Activated CD4-positive, alpha-beta T cell treated with anti-CD3 and anti-CD28 coated beads, Interleukin-2, Interleukin-6, amounts not matched to agents 100 ng/mL and 50 ng/mL, durations not matched to agents 16 hours and 8 hours (primary cell): ENCODE data around the gene PRKCE.

Source experiments
- DNase-seq: peaks from one replicate; pipeline ENCODE4 v3.0.0-alpha.2; 2020

Gene PRKCE

GRCh38 chr2:45919160-45919650 lies 267.7 kb downstream of the PRKCE start:
- no peak for DNase-seq

- DNase-seq: no peak
Measured at GRCh38 chr2:45919711-45920111, 268.2 kb downstream of the PRKCE start.

GRCh38 chr2:45921921-45922320 lies 270.4 kb downstream of the PRKCE start:
- no peak for DNase-seq

- no peak for DNase-seq
Measured at GRCh38 chr2:45922577-45922988, 271.1 kb downstream of the PRKCE start.

- DNase-seq: no peak
Measured at GRCh38 chr2:45923701-45924100, 272.2 kb downstream of the PRKCE start.

DNA sequence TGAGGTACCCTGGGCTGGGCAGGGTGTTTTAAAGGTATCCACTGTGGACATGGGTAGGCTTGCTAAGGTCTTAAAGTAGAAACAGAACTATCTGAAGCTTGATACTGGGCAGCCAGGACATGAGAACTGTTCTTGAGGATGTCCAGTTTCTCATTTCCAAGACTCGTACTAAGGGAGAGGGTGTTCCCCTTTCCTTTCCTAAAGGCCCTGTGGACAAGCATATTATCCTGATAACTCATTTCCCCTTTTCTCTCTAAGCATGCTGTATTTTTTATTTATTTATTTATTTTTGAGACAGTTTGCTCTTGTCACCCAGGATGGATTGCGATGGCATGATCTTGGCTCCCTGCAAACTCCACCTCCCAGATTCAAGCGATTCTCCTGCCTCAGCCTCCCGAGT lies 273.6 kb downstream of the PRKCE start:
- DNase-seq: no peak

GRCh38 chr2:45925636-45926366 lies 274.3 kb downstream of the PRKCE start:
- DNase-seq: no peak

- DNase-seq: no peak
Measured at GRCh38 chr2:45928946-45929345, 277.5 kb downstream of the PRKCE start.

DNA sequence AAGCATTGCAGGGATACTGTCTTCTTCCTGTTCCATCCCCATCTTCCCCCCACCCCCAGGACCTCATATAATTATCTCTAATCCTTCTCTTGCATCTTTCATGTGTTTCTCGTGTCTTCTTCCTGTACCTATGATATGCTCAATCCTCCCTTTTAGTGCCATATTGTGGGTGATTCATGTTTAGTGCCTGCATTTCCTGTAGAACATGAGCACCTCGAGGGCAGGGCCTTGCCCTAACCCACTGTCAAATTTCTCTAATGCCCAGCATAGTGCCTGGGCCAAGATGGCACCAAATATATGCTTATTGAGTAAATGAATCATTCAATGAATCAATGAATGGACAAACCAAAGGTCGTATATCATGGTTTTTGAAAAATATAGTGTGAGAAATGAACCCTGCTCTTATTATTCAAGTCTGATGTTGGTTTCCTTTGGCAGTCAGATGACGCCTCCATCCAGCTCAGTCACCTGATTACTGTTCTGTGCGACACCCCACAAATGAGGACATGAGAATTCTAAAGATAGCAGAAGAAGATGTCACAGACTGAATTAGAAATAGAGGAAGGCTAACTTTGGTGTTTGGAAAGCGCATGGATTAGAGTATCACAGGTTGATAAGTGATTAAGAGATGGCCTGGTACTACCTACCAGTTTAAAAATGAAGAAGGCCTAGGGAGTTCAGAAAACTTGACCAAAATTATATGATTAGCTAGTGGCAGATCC lies 278.4 kb downstream of the PRKCE start:
- no peak for DNase-seq

DNA sequence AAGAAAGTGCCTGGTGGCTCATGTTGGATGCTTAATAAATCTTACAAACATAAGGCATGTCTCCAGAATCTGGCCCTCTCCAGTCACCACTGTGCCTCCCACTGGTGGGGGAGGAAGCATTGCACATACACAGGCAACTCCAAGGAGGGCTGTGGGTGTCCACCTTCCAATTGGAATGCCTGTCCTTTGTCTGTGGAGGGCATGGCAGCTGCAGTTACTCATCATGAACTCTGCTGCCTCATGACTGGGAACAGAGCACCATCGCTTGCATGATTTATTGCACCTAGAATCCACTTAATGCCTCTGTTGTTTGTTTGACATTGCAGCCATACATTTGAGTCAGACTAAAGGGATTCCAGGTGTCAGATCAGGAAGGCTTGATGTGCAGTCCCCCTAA lies 278.9 kb downstream of the PRKCE start:
- DNase-seq: no peak

DNA sequence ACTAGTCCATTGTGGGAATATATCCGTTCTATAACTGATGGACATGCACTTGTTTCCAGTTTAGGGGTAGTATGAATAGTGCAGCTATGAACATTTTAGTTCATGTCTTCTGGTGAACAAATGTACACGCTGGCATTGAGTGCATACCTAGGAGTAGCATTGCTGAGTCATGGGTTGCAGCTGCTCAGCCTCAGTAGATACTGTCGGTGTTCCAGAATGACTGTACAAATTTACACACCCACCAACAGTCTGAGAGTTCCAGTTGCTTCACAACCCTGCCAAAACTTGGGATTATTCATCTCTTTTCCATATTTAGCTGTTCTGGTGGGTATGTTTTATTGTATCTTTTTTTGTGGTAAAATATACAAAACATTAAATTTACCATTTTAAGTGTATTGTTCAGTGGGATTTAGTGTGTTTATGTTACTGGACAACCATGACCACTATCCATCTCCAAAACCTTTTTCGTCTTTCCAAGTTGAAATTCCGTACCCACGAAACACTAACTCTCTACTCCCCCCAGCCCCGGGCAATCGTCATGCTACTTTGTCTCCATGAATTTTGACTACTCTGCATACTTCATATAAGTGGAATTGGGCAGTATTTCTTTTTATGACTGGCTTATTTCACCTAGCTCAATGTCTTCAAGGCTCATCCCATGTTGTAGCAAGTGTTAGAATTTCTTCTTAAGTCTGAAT lies 281.0 kb downstream of the PRKCE start:
- peak; percentile 23 for DNase-seq

- DNase-seq: peak; percentile 60
Measured at GRCh38 chr2:45935791-45936622, 284.5 kb downstream of the PRKCE start.

GRCh38 chr2:45936623-45936979 lies 285.1 kb downstream of the PRKCE start:
- no peak for DNase-seq

DNA sequence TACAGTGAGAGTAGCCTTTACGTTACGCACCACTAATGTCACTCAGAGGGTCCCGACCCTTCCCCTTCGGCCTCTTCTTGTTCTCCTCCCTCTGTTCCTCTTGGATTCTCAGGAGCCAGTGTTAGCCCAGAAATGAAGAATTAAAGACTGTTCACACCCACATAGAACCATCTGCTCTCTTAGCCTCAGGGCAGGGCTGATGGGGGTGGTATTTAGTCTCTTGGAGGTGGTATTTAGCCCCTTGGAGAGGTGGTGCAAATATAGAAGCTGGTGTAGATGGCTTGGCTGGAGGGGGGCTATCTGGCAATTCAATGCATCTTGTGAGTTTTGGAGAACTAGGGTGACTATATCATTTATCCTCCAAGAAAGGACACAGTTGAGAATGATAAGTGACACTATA lies 286.5 kb downstream of the PRKCE start:
- no peak for DNase-seq

GRCh38 chr2:45938649-45939511 lies 287.4 kb downstream of the PRKCE start:
- no peak for DNase-seq

- no peak for DNase-seq
Measured at GRCh38 chr2:45941531-45942236, 290.2 kb downstream of the PRKCE start.

- DNase-seq: no peak
Measured at GRCh38 chr2:45942237-45942738, 290.8 kb downstream of the PRKCE start.

GRCh38 chr2:45943219-45944044 lies 292.0 kb downstream of the PRKCE start:
- no peak for DNase-seq

DNA sequence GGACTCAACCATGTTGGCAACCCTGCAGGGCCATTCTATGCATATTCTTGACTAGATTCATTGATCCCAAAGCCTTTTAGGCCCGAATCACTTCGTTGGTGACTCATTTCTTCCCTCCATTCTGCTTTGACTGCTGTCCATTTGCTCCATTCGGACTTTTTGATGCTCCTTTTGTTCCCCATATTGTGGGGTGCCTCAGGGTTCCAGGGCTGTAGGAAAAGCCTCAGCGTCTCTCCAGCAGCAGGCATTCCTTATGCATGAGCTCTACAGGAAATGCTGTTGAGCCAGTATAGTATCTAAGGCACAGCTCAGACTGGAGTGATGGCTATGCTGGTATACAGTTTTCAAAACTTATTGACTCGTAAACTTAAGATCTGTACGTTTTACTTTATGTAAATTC lies 292.6 kb downstream of the PRKCE start:
- DNase-seq: no peak

GRCh38 chr2:45945302-45945717 lies 293.8 kb downstream of the PRKCE start:
- DNase-seq: no peak
